ENCODE data around the gene NYAP1.
"Not testable (repeated sequence)": the region's sequence is repeated elsewhere in the genome, so short reads cannot be mapped to it uniquely, and the experiment has no call there.

NYAP1 gene

GRCh38 chr7:100483722-100484672 lies at the start of gene NYAP1:
Gene NYAP1, plus strand, starts transcription at chr7:100483927. Its CDS starts 1,385 bp downstream, at chr7:100485312.
- Histone ChIP-seq H3K4me1 (ENCODE audit: insufficient read depth, low read length) (peaks cover 6% of the 10 kb centered on the region), H3K9ac (ENCODE audit: low read depth, low read length) (peak within 1 kb of the TSS; percentile 72), H3K36me3 (ENCODE audit: insufficient read depth, low read length) (no peaks in the 10 kb centered on the region), H3K9me3 (ENCODE audit: control insufficient read depth, insufficient read depth, low read length) (no peaks in the 10 kb centered on the region)

GRCh38 chr7:100434297-100435144 lies 49.2 kb upstream of the NYAP1 start:
- Histone ChIP-seq H3K4me1 (ENCODE audit: insufficient read depth, low read length) (no peaks in the 10 kb centered on the region; the same call in 1 of the 2 replicates), H3K9ac (ENCODE audit: low read depth, low read length) (peak overlapping the region; percentile 62; the same call in 1 of the 2 replicates), H3K9me3 (ENCODE audit: control insufficient read depth, insufficient read depth, low read length) (no peaks in the 10 kb centered on the region), H3K36me3 (ENCODE audit: insufficient read depth, low read length) (0 out of 2 replicates have a peak, but pooled peaks cover 10% of the 10 kb centered on the region)

- Histone ChIP-seq H3K9ac (ENCODE audit: low read depth, low read length) (peak overlapping the region; percentile 62), H3K4me1 (ENCODE audit: insufficient read depth, low read length) (no peaks in the 10 kb centered on the region; the same call in 1 of the 2 replicates), H3K36me3 (ENCODE audit: insufficient read depth, low read length) (0 out of 2 replicates have a peak, but pooled peaks cover 10% of the 10 kb centered on the region), H3K9me3 (ENCODE audit: control insufficient read depth, insufficient read depth, low read length) (no peaks in the 10 kb centered on the region)
Measured at GRCh38 chr7:100435401-100436304, 48.1 kb upstream of the NYAP1 start.

GRCh38 chr7:100437150-100438100 lies 46.3 kb upstream of the NYAP1 start:
- Histone ChIP-seq H3K9me3 (ENCODE audit: control insufficient read depth, insufficient read depth, low read length) (no peaks in the 10 kb centered on the region), H3K9ac (ENCODE audit: low read depth, low read length) (peak overlapping the region; percentile 65; the same call in 1 of the 2 replicates), H3K36me3 (ENCODE audit: insufficient read depth, low read length) (0 out of 2 replicates have a peak, but pooled peaks cover 6% of the 10 kb centered on the region), H3K4me1 (ENCODE audit: insufficient read depth, low read length) (no peaks in the 10 kb centered on the region)

GRCh38 chr7:100438172-100438571 lies 45.6 kb upstream of the NYAP1 start:
- no peak overlapping the region for H3K9ac ChIP-seq (ENCODE audit: low read depth, low read length)
- H3K4me1 ChIP-seq (ENCODE audit: insufficient read depth, low read length), result no peaks in the 10 kb centered on the region
- 0 out of 2 replicates have a peak, but pooled peaks cover 4% of the 10 kb centered on the region for H3K36me3 ChIP-seq (ENCODE audit: insufficient read depth, low read length)
- no peaks in the 10 kb centered on the region for H3K9me3 ChIP-seq (ENCODE audit: control insufficient read depth, insufficient read depth, low read length)

GRCh38 chr7:100438731-100439130 lies 45.0 kb upstream of the NYAP1 start:
- not testable (repeated sequence) for H3K36me3 ChIP-seq (ENCODE audit: insufficient read depth, low read length); H3K4me1 ChIP-seq (ENCODE audit: insufficient read depth, low read length); H3K9me3 ChIP-seq (ENCODE audit: control insufficient read depth, insufficient read depth, low read length); H3K9ac ChIP-seq (ENCODE audit: low read depth, low read length)

- H3K36me3 ChIP-seq (ENCODE audit: insufficient read depth, low read length); H3K9me3 ChIP-seq (ENCODE audit: control insufficient read depth, insufficient read depth, low read length); H3K4me1 ChIP-seq (ENCODE audit: insufficient read depth, low read length); H3K9ac ChIP-seq (ENCODE audit: low read depth, low read length): not testable (repeated sequence)
Measured at GRCh38 chr7:100439244-100439643, 44.5 kb upstream of the NYAP1 start.

- no peak overlapping the region for H3K9ac ChIP-seq (ENCODE audit: low read depth, low read length)
- no peaks in the 10 kb centered on the region for H3K9me3 ChIP-seq (ENCODE audit: control insufficient read depth, insufficient read depth, low read length)
- H3K4me1 ChIP-seq (ENCODE audit: insufficient read depth, low read length), result peaks cover 8% of the 10 kb centered on the region; the same call in 1 of the 2 replicates
- no peaks in the 10 kb centered on the region for H3K36me3 ChIP-seq (ENCODE audit: insufficient read depth, low read length)
Measured at GRCh38 chr7:100441641-100442535, 41.8 kb upstream of the NYAP1 start.

- no peaks in the 10 kb centered on the region for H3K36me3 ChIP-seq (ENCODE audit: insufficient read depth, low read length)
- peaks cover 8% of the 10 kb centered on the region; the same call in 1 of the 2 replicates for H3K4me1 ChIP-seq (ENCODE audit: insufficient read depth, low read length)
- H3K9me3 ChIP-seq (ENCODE audit: control insufficient read depth, insufficient read depth, low read length), result no peaks in the 10 kb centered on the region
- H3K9ac ChIP-seq (ENCODE audit: low read depth, low read length), result no peak overlapping the region
Measured at GRCh38 chr7:100443096-100443840, 40.5 kb upstream of the NYAP1 start.

GRCh38 chr7:100444311-100445278 lies 39.1 kb upstream of the NYAP1 start:
- H3K9me3 ChIP-seq (ENCODE audit: control insufficient read depth, insufficient read depth, low read length), result no peaks in the 10 kb centered on the region
- no peaks in the 10 kb centered on the region for H3K36me3 ChIP-seq (ENCODE audit: insufficient read depth, low read length)
- peaks cover 8% of the 10 kb centered on the region; the same call in 1 of the 2 replicates for H3K4me1 ChIP-seq (ENCODE audit: insufficient read depth, low read length)
- no peak overlapping the region for H3K9ac ChIP-seq (ENCODE audit: low read depth, low read length)

- Histone ChIP-seq H3K36me3 (ENCODE audit: insufficient read depth, low read length) (no peaks in the 10 kb centered on the region), H3K9ac (ENCODE audit: low read depth, low read length) (no peak overlapping the region), H3K9me3 (ENCODE audit: control insufficient read depth, insufficient read depth, low read length) (no peaks in the 10 kb centered on the region), H3K4me1 (ENCODE audit: insufficient read depth, low read length) (peaks cover 8% of the 10 kb centered on the region; the same call in 1 of the 2 replicates)
Measured at GRCh38 chr7:100446040-100446439, 37.7 kb upstream of the NYAP1 start.

Measured in ES-I3 (cell line).